Smooth muscle cell of bladder (primary cell): Measurements from ENCODE around the gene MYCL. TPM values are rescaled to one million over a fixed set of nuclear protein-coding genes. Genes with fewer than 3 reads are reported as not detected.

Experiments
- total RNA-seq: library from RNA; depleted of rRNA; stranded (reverse); fragments of >200 nt; gene quantifications from 2 replicates; pipeline ENCODE4 v1.2.3, GENCODE V29; 2014

MYCL gene
- total RNA-seq: 0.71 and 1.1 TPM in 2 replicates

GRCh38 chr1:39901714-39902459 lies at the start of gene MYCL:
Gene MYCL (minus strand): TSS chr1:39901917. CDS start chr1:39901434, 483 bp downstream.

Other genes with a start within 250 kb of the MYCL start
- not detected in 2 replicates for gene NT5C1A, start 229.8 kb downstream of the MYCL start, total RNA-seq
- gene HPCAL4, start 210.5 kb downstream of the MYCL start, total RNA-seq: not detected in 2 replicates
- 38.9 and 41.5 TPM in 2 replicates for gene PPIE, start 163.0 kb downstream of the MYCL start, total RNA-seq
- gene OXCT2, start 130.6 kb downstream of the MYCL start, total RNA-seq: 1.7 and 4.1 TPM in 2 replicates
- not detected in 2 replicates for gene BMP8B, start 113.1 kb downstream of the MYCL start, total RNA-seq
- gene TRIT1, start 18.4 kb downstream of the MYCL start, total RNA-seq: 26.3 and 35.0 TPM in 2 replicates
- 2.8 and 5.0 TPM in 2 replicates for gene MFSD2A, start 53.2 kb upstream of the MYCL start, total RNA-seq
- gene CAP1, start 138.8 kb upstream of the MYCL start, total RNA-seq: 332 and 356 TPM in 2 replicates
- 55.0 and 57.3 TPM in 2 replicates for gene PPT1, start 195.3 kb upstream of the MYCL start, total RNA-seq